Measurements from ENCODE around the gene ASXL2.

GRCh38 chr2:25805987-25806386, 72.3 kb downstream of the ASXL2 start:
- TF ChIP-seq POLR2AphosphoS5 (IDR thresholded peaks at IDR 0.05) (no peak), POLR2A (IDR thresholded peaks at IDR 0.05) (no peak), CTCF (IDR thresholded peaks at IDR 0.05) (no peak)
